LNCaP clone FGC (cell line): ENCODE results near the gene KCTD6.

Source experiments
- DNase-seq: peaks from one replicate; pipeline ENCODE4 v3.0.0-alpha.2; 2011; ENCODE audit warnings: low read depth
- H3K4me3 ChIP-seq: 2 replicates; pipeline ENCODE4 v1.5.1; 2011; ENCODE audit warnings: mild to moderate bottlenecking, low read depth, low read length, control low read depth
- CTCF ChIP-seq: IDR thresholded peaks from 2 replicates; pipeline ENCODE4 v1.5.1; 2012; ENCODE audit warnings: mild to moderate bottlenecking; ENCODE audit not compliant: control insufficient read depth, insufficient read depth; ENCODE audit errors: extremely low read depth

Gene KCTD6

GRCh38 chr3:58508437-58508836, 16.5 kb downstream of the KCTD6 start:
- no peak overlapping the region for H3K4me3 ChIP-seq
- no peak for DNase-seq
- no peak for TF ChIP-seq CTCF

GRCh38 chr3:58514405-58514804, 22.5 kb downstream of the KCTD6 start:
- DNase-seq: no peak
- no peak for TF ChIP-seq CTCF
- H3K4me3 ChIP-seq: no peak overlapping the region

- no peak for DNase-seq
- H3K4me3 ChIP-seq: no peak overlapping the region
- TF ChIP-seq CTCF: no peak
Observed at GRCh38 chr3:58518291-58518789, 26.4 kb downstream of the KCTD6 start.

- DNase-seq: no peak
- no peak for TF ChIP-seq CTCF
- no peak overlapping the region for H3K4me3 ChIP-seq
Observed at GRCh38 chr3:58519668-58520402, 27.9 kb downstream of the KCTD6 start.

GRCh38 chr3:58520403-58521335, 28.8 kb downstream of the KCTD6 start:
- TF ChIP-seq CTCF: no peak

GRCh38 chr3:58521336-58521670, 29.4 kb downstream of the KCTD6 start:
- no peak for TF ChIP-seq CTCF
- no peak for DNase-seq

More at GRCh38 chr3:58520403-58521335, 28.8 kb downstream of the KCTD6 start:
- no peak overlapping the region for H3K4me3 ChIP-seq
- DNase-seq: no peak

More at GRCh38 chr3:58521336-58521670, 29.4 kb downstream of the KCTD6 start:
- H3K4me3 ChIP-seq: no peak overlapping the region
